HepG2 (cell line): ENCODE data around the gene PHF14.
"Not testable (repeated sequence)": the region's sequence is repeated elsewhere in the genome, so short reads cannot be mapped to it uniquely, and the experiment has no call there.

Source experiments
- BRCA1 ChIP-seq: sonication (generic); formaldehyde crosslinking; IDR thresholded peaks from 2 replicates; pipeline ENCODE4 v1.4.0; 2020; ENCODE audit warnings: missing genetic modification reagents
- CTCF ChIP-seq: sonication (generic); formaldehyde crosslinking; IDR thresholded peaks from 2 replicates; pipeline ENCODE4 v1.5.0; 2020; ENCODE audit warnings: mild to moderate bottlenecking, missing genetic modification reagents, moderate library complexity
- HES4 ChIP-seq: sonication (generic); formaldehyde crosslinking; IDR thresholded peaks from 2 replicates; pipeline ENCODE4 v1.9.0; 2021; ENCODE audit warnings: mild to moderate bottlenecking, missing genetic modification reagents, borderline replicate concordance
- HNF4G ChIP-seq, 2 experiments: sonication (generic) in 1 of 2; formaldehyde crosslinking in 1 of 2; IDR thresholded peaks; 2 replicates each; pipeline versions ENCODE4 v1.4.0 to v1.6.1; 2011 to 2020; ENCODE audit warnings: borderline replicate concordance in 2 of 2, low read depth in 2 of 2, mild to moderate bottlenecking in 2 of 2, low read length in 1 of 2, missing genetic modification reagents in 1 of 2, moderate library complexity in 1 of 2
- JUN ChIP-seq: sonication (generic); formaldehyde crosslinking; IDR thresholded peaks from 2 replicates; pipeline ENCODE4 v1.4.0; 2020; ENCODE audit warnings: mild to moderate bottlenecking, missing genetic modification reagents
- POLR2AphosphoS5 ChIP-seq: IDR thresholded peaks from 2 replicates; pipeline ENCODE4 v1.6.1; 2012; ENCODE audit warnings: low read depth, low read length
- PRMT3 ChIP-seq: sonication (generic); formaldehyde crosslinking; IDR thresholded peaks from 2 replicates; pipeline ENCODE4 v1.8.1; 2022; ENCODE audit warnings: low read depth, mild to moderate bottlenecking, moderate library complexity, missing genetic modification reagents, borderline replicate concordance
- RFX5 ChIP-seq: IDR thresholded peaks from 2 replicates; pipeline ENCODE4 v1.6.1; 2011; ENCODE audit warnings: low read depth, low read length, improper control_type of control experiment
- ZNF513 ChIP-seq: sonication (generic); formaldehyde crosslinking; conservative IDR thresholded peaks from 2 replicates; pipeline ENCODE4 v1.5.0; 2020; ENCODE audit warnings: missing genetic modification reagents
- ZNF616 ChIP-seq: sonication (generic); formaldehyde crosslinking; IDR thresholded peaks from 2 replicates; pipeline ENCODE4 v1.5.0; 2020; ENCODE audit warnings: low read depth, mild to moderate bottlenecking, missing genetic modification reagents
- TF ChIP-seq, protein P1 (sequence below): sonication (generic); formaldehyde crosslinking; IDR thresholded peaks from 2 replicates; pipeline ENCODE4 v1.4.0; 2020; ENCODE audit warnings: missing genetic modification reagents

DNA sequence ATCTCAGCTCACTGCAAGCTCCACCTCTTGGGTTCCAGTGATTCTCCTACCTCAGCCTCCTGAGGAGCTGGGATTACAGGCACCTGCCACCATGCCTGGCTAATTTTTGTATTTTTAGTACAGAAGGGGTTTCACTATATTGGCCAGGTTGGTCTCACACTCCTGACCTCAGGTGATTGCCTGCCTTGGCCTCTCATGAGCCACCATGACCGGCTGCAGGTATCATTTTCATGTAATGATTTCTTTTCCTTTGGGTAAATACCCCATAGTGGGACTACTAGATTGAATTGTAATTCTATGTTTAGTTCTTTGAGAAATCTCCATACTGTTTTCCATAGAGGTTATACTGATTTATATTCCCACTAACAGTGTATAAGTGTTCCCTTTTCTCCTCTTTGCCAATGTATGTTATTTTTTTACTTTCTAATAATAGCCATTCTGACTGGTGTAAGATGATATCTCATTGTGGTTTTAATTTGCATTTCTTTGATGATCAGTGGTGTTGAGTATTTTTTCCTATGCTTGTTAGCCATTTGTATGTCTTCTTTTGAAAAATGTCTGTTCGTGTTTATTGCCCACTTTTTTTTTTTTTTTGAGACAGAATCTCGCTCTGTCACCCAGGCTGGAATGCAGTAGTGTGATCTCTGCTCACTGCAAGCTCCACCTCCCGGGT, 20.5 kb upstream of the PHF14 start:
- not testable (repeated sequence) for TF ChIP-seq CTCF (CRISPR knock-in tag); PRMT3; HES4 (CRISPR knock-in tag); RFX5; HNF4G (IDR thresholded peaks at IDR 0.05; ENCODE audit: borderline replicate concordance, low read depth, low read length); HNF4G (CRISPR knock-in tag; IDR thresholded peaks at IDR 0.05; ENCODE audit: borderline replicate concordance, low read depth); ZNF513 (CRISPR knock-in tag); ZNF616 (CRISPR knock-in tag); POLR2AphosphoS5; JUN (CRISPR knock-in tag); BRCA1
- TF ChIP-seq, protein P1, sequence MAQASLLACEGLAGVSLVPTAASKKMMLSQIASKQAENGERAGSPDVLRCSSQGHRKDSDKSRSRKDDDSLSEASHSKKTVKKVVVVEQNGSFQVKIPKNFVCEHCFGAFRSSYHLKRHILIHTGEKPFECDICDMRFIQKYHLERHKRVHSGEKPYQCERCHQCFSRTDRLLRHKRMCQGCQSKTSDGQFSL (CRISPR knock-in tag), result not testable (repeated sequence)
